ENCODE results near the gene ATPAF1. TPM values are rescaled to one million over a fixed set of nuclear protein-coding genes. Genes with fewer than 3 reads are reported as not detected.

ATPAF1 gene
- polyA plus RNA-seq, 1 experiment, result 85.6 TPM

- peak; percentile 52 for TF ChIP-seq CTCF (IDR thresholded peaks at IDR 0.05; ENCODE audit: low read depth, low read length)
- Histone ChIP-seq H3K27me3 (ENCODE audit: control insufficient read depth, insufficient read depth, low read length) (peaks cover 5% of the 10 kb centered on the region), H3K27ac (ENCODE audit: low read depth, low read length) (no peak overlapping the region), H3K9me3 (ENCODE audit: control insufficient read depth, insufficient read depth, low read length) (no peaks in the 10 kb centered on the region), H3K4me3 (ENCODE audit: low read depth, low read length) (no peak overlapping the region)
- no peak for DNase-seq (ENCODE audit: low read depth, low spot score)
- CTCF ChIA-PET, result interaction anchor here (0.6 to 6.3 kb wide), 8 partner anchors 8 to 1319 kb away, joined by 3 to 54 read pairs (median 4); no protein-coding TSS in a partner anchor
- POLR2A ChIA-PET, result no interaction called here
Observed at GRCh38 chr1:46622344-46622743, 45.8 kb downstream of the ATPAF1 start.

GRCh38 chr1:46621930-46622329 lies 46.2 kb downstream of the ATPAF1 start:
- TF ChIP-seq CTCF (IDR thresholded peaks at IDR 0.05; ENCODE audit: low read depth, low read length), result no peak
- POLR2A ChIA-PET, result no interaction called here
- DNase-seq (ENCODE audit: low read depth, low spot score), result no peak
- Histone ChIP-seq H3K9me3 (ENCODE audit: control insufficient read depth, insufficient read depth, low read length) (no peaks in the 10 kb centered on the region), H3K27me3 (ENCODE audit: control insufficient read depth, insufficient read depth, low read length) (peaks cover 5% of the 10 kb centered on the region), H3K4me3 (ENCODE audit: low read depth, low read length) (no peak overlapping the region), H3K27ac (ENCODE audit: low read depth, low read length) (no peak overlapping the region)
- CTCF ChIA-PET, result interaction anchor here (0.6 to 6.3 kb wide), 8 partner anchors 9 to 1319 kb away, joined by 3 to 54 read pairs (median 4); no protein-coding TSS in a partner anchor

GRCh38 chr1:46619656-46620258 lies 48.4 kb downstream of the ATPAF1 start:
- Histone ChIP-seq H3K27ac (ENCODE audit: low read depth, low read length) (no peak overlapping the region), H3K9me3 (ENCODE audit: control insufficient read depth, insufficient read depth, low read length) (no peaks in the 10 kb centered on the region), H3K27me3 (ENCODE audit: control insufficient read depth, insufficient read depth, low read length) (no peaks in the 10 kb centered on the region), H3K4me3 (ENCODE audit: low read depth, low read length) (no peak overlapping the region)
- POLR2A ChIA-PET, result interaction anchor here (0.7 kb wide), 1 partner anchor 100 kb away, joined by 9 read pairs; no protein-coding TSS in a partner anchor
- no peak for DNase-seq (ENCODE audit: low read depth, low spot score)
- CTCF ChIA-PET, result interaction anchor here (6.3 kb wide), 1 partner anchor 106 kb away, joined by 54 read pairs; no protein-coding TSS in a partner anchor
- no peak for TF ChIP-seq CTCF (IDR thresholded peaks at IDR 0.05; ENCODE audit: low read depth, low read length)

- no peaks in the 10 kb centered on the region for H3K9me3 ChIP-seq (ENCODE audit: control insufficient read depth, insufficient read depth, low read length)
- DNase-seq (ENCODE audit: low read depth, low spot score), result no peak
- H3K4me3 ChIP-seq (ENCODE audit: low read depth, low read length), result no peak overlapping the region
- TF ChIP-seq CTCF (IDR thresholded peaks at IDR 0.05; ENCODE audit: low read depth, low read length), result no peak
- no peak overlapping the region for H3K27ac ChIP-seq (ENCODE audit: low read depth, low read length)
- no peaks in the 10 kb centered on the region for H3K27me3 ChIP-seq (ENCODE audit: control insufficient read depth, insufficient read depth, low read length)
- ChIA-PET POLR2A (interaction anchor here (3.7 kb wide), 1 partner anchor 15 kb away, joined by 21 read pairs; the partner anchor contains the start of gene MKNK1), CTCF (interaction anchor here (6.3 kb wide), 1 partner anchor 107 kb away, joined by 54 read pairs; no protein-coding TSS in a partner anchor)
Observed at GRCh38 chr1:46618754-46619415, 49.3 kb downstream of the ATPAF1 start.

GRCh38 chr1:46617833-46618232 lies 50.3 kb downstream of the ATPAF1 start:
- CTCF ChIA-PET, result interaction anchor here (0.9 to 2.8 kb wide), 2 partner anchors 64 to 107 kb away, joined by 3 to 11 read pairs; no protein-coding TSS in a partner anchor
- no peak for DNase-seq (ENCODE audit: low read depth, low spot score)
- Histone ChIP-seq H3K4me3 (ENCODE audit: low read depth, low read length) (no peak overlapping the region), H3K27ac (ENCODE audit: low read depth, low read length) (no peak overlapping the region), H3K27me3 (ENCODE audit: control insufficient read depth, insufficient read depth, low read length) (no peaks in the 10 kb centered on the region), H3K9me3 (ENCODE audit: control insufficient read depth, insufficient read depth, low read length) (no peaks in the 10 kb centered on the region)
- POLR2A ChIA-PET, result interaction anchor here (0.7 to 3.7 kb wide), 2 partner anchors 14 to 16 kb away, joined by 3 to 21 read pairs; partner anchors contain the start of gene MKNK1
- no peak for TF ChIP-seq CTCF (IDR thresholded peaks at IDR 0.05; ENCODE audit: low read depth, low read length)

All from AG04450 (cell line).